Nephron progenitor cell (in vitro differentiated cells): ENCODE measurements around the gene FAM53B.

ENCODE experiments used
- DNase-seq: peaks from one replicate; pipeline ENCODE4 v3.0.0; 2021
- H3K27ac Mint-ChIP-seq: 2 replicates; pipeline ENCODE4 v1.8.0; 2021; ENCODE audit warnings: mild to moderate bottlenecking, moderate library complexity, mixed read lengths
- H3K27me3 Mint-ChIP-seq: 2 replicates; pipeline ENCODE4 v1.8.0; 2021; ENCODE audit warnings: mild to moderate bottlenecking, low read depth, mixed read lengths; ENCODE audit not compliant: poor library complexity
- H3K36me3 Mint-ChIP-seq: 2 replicates; pipeline ENCODE4 v1.8.0; 2021; ENCODE audit warnings: low read depth, mixed read lengths
- H3K4me1 Mint-ChIP-seq: 2 replicates; pipeline ENCODE4 v1.8.0; 2021; ENCODE audit warnings: mixed read lengths
- H3K4me3 Mint-ChIP-seq: 2 replicates; pipeline ENCODE4 v1.8.0; 2021; ENCODE audit warnings: mild to moderate bottlenecking, moderate library complexity, mixed read lengths
- H3K9me3 Mint-ChIP-seq: 2 replicates; pipeline ENCODE4 v1.8.0; 2021; ENCODE audit warnings: mild to moderate bottlenecking, moderate library complexity, mixed read lengths
- CTCF ChIP-seq: fragments of 200-600 bp; sonication (generic); IDR thresholded peaks from 2 replicates; pipeline ENCODE4 v1.5.0; 2021; ENCODE audit warnings: antibody characterized with exemption

The FAM53B gene

GRCh38 chr10:124654686-124655085, 89.5 kb downstream of the FAM53B start:
- no peaks in the 10 kb centered on the region for H3K27me3 Mint-ChIP-seq
- H3K4me3 Mint-ChIP-seq = no peak overlapping the region
- peaks cover 4% of the 10 kb centered on the region for H3K36me3 Mint-ChIP-seq
- no peak for TF ChIP-seq CTCF
- H3K9me3 Mint-ChIP-seq = no peaks in the 10 kb centered on the region
- no peak overlapping the region for H3K27ac Mint-ChIP-seq
- no peak for DNase-seq
- peaks cover 25% of the 10 kb centered on the region for H3K4me1 Mint-ChIP-seq

DNA sequence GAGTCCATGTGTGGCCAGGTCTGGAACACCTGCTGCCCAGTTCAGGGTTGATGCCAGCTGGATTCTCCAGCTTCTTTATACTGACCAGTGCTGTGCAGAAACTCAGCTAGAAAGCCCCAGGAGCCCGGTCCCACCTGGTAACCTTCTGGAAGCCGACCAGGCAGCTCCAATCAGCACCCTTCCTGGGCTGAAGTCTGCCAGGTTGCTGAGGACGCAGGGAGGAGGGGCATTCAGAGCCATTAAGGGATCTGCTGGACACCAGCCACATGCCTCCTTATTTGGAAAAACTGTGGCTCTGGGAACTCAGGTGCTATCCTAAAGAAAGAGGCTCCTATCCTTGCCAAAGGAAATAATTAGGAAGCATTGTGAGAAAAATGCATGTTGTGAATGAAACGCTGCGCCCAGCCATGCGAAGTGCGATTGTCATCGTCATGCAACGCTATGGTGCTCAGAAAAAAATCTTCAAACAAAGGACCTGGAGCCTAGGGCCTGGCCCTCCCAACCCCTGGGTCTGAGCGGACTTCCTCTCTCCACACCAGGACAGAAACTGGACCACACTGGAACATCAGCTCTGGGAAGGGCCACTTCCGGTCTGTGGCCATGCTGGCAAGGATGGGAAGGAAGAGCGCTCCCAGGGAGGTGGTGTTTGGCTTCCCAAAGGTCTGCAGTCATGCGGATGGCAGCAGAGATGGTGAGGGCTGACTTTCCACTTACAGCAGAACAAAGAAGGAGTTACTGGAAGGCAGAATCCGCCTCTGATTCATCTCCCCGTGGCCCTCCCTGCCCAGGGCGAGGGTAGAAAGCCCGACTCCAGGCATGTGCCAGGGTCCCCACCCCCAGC, 90.1 kb downstream of the FAM53B start:
- no peaks in the 10 kb centered on the region for H3K27me3 Mint-ChIP-seq
- TF ChIP-seq CTCF = no peak
- H3K4me1 Mint-ChIP-seq = peaks cover 29% of the 10 kb centered on the region
- no peaks in the 10 kb centered on the region for H3K9me3 Mint-ChIP-seq
- DNase-seq = no peak
- H3K36me3 Mint-ChIP-seq = peaks cover 4% of the 10 kb centered on the region
- H3K4me3 Mint-ChIP-seq = no peak overlapping the region
- H3K27ac Mint-ChIP-seq = no peak overlapping the region

- TF ChIP-seq CTCF = no peak
- peaks cover 36% of the 10 kb centered on the region for H3K4me1 Mint-ChIP-seq
Observed at GRCh38 chr10:124653311-124653710, 90.9 kb downstream of the FAM53B start.

DNA sequence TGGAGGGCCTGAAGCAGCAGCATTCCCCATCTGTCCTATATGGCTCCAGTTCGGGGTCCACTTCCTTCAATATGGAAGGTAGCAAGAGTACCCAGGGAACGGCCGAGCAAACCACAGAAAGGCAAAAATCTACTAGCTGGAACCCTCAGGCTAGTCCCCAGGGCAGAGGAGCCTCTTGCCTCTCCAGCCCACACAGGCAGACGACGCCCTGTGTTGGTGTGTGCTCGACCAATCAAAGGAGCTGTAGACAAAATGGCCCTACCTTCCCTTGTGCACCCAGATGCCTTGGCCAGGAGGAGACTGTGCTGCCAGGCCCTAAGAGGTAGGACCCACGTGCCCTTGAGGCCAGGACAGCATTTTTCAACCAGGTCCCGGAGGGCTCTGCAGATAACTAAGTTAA, 91.5 kb downstream of the FAM53B start:
- H3K4me1 Mint-ChIP-seq = peaks cover 37% of the 10 kb centered on the region
- no peak overlapping the region for H3K4me3 Mint-ChIP-seq
- no peak overlapping the region for H3K27ac Mint-ChIP-seq
- no peak for TF ChIP-seq CTCF
- peaks cover 4% of the 10 kb centered on the region for H3K36me3 Mint-ChIP-seq
- H3K9me3 Mint-ChIP-seq = no peaks in the 10 kb centered on the region
- no peak for DNase-seq
- no peaks in the 10 kb centered on the region for H3K27me3 Mint-ChIP-seq

More at GRCh38 chr10:124653311-124653710, 90.9 kb downstream of the FAM53B start:
- Mint-ChIP-seq H3K36me3 (peaks cover 4% of the 10 kb centered on the region), H3K9me3 (no peaks in the 10 kb centered on the region), H3K27me3 (no peaks in the 10 kb centered on the region), H3K4me3 (no peak overlapping the region), H3K27ac (no peak overlapping the region)
- DNase-seq = no peak

GRCh38 chr10:124652200-124652599, 92.0 kb downstream of the FAM53B start:
- no peak overlapping the region for H3K4me3 Mint-ChIP-seq
- no peaks in the 10 kb centered on the region for H3K27me3 Mint-ChIP-seq
- H3K27ac Mint-ChIP-seq = no peak overlapping the region
- DNase-seq = no peak
- H3K9me3 Mint-ChIP-seq = no peaks in the 10 kb centered on the region
- no peak for TF ChIP-seq CTCF
- H3K36me3 Mint-ChIP-seq = peaks cover 4% of the 10 kb centered on the region
- H3K4me1 Mint-ChIP-seq = peaks cover 37% of the 10 kb centered on the region

DNA sequence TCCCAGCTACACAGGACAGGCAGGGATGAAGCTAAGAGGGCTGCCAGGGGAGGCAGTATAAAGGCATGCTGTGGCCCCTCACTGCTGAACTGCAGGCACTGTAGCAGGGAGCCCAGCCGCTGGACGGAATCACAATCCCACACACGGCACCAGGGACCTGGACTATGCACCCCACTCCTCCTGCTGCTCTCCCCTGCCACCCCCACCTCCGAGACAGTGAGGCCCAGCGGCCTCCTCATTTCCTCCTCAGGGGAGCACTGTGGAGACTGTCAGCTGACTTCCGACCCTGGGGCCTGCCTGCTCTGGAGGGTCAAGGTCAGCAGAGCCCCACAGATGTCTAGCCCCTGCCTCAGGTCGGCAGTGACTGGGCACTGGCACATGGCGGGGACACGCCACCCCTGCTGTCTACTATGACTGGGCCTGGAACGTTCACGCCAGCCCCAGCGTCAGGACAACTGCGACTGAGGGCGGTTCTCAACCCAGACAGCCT, 92.7 kb downstream of the FAM53B start:
- Mint-ChIP-seq H3K4me3 (no peak overlapping the region), H3K27ac (no peak overlapping the region), H3K9me3 (no peaks in the 10 kb centered on the region), H3K4me1 (peaks cover 40% of the 10 kb centered on the region), H3K36me3 (peaks cover 4% of the 10 kb centered on the region), H3K27me3 (no peaks in the 10 kb centered on the region)
- TF ChIP-seq CTCF = no peak
- DNase-seq = no peak
